Measurements from ENCODE around the gene OR2T2.
"Not testable (repeated sequence)": the region's sequence is repeated elsewhere in the genome, so short reads cannot be mapped to it uniquely, and the experiment has no call there.

DNA sequence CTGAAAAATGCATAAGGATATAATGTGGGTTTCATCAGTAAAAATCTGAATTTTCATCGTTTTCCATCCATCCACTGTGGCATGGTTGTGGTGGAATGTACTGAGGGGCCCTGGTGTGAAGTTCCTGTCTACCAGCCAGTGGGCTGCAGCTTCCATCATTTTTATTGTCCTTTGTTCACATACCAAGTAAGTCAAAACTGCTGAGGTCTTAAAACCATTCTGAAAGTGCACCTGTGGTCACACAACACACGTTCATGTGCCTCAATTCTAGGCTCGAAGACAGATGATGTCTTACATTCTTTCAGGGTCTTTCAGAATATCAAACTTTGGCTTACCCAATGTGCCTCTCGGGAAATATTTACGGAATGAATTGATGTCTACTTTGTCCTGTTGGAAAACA, 6.2 kb upstream of the OR2T2 start:
- not testable (repeated sequence) for TF ChIP-seq SIN3A (conservative IDR thresholded peaks at IDR 0.05 in 1 of 2, IDR thresholded peaks at IDR 0.05 in 1 of 2; ENCODE audit: low read depth in 1 of 2, low read length in 2 of 2); GABPA (IDR thresholded peaks at IDR 0.05; ENCODE audit: borderline replicate concordance, insufficient read depth, low read length); EGR1 (IDR thresholded peaks at IDR 0.05; ENCODE audit: borderline replicate concordance, low read depth, low read length); TBP (IDR thresholded peaks at IDR 0.05; ENCODE audit: low read depth, low read length); ZNF274 (IDR thresholded peaks at IDR 0.05; ENCODE audit: borderline replicate concordance, extremely low read depth, low read length); POLR2A (IDR thresholded peaks at IDR 0.05; ENCODE audit: control extremely low read depth in 1 of 2, low read depth in 2 of 2, low read length in 2 of 2); YY1 (IDR thresholded peaks at IDR 0.05; ENCODE audit: low read depth, low read length); TCF12 (IDR thresholded peaks at IDR 0.05; ENCODE audit: low read depth, low read length); RAD21 (IDR thresholded peaks at IDR 0.05 in 1 of 2, conservative IDR thresholded peaks at IDR 0.05 in 1 of 2; ENCODE audit: low read depth in 2 of 2, low read length in 2 of 2); RFX5 (IDR thresholded peaks at IDR 0.05; ENCODE audit: borderline replicate concordance, low read depth, low read length)
- TF ChIP-seq, protein P1, sequence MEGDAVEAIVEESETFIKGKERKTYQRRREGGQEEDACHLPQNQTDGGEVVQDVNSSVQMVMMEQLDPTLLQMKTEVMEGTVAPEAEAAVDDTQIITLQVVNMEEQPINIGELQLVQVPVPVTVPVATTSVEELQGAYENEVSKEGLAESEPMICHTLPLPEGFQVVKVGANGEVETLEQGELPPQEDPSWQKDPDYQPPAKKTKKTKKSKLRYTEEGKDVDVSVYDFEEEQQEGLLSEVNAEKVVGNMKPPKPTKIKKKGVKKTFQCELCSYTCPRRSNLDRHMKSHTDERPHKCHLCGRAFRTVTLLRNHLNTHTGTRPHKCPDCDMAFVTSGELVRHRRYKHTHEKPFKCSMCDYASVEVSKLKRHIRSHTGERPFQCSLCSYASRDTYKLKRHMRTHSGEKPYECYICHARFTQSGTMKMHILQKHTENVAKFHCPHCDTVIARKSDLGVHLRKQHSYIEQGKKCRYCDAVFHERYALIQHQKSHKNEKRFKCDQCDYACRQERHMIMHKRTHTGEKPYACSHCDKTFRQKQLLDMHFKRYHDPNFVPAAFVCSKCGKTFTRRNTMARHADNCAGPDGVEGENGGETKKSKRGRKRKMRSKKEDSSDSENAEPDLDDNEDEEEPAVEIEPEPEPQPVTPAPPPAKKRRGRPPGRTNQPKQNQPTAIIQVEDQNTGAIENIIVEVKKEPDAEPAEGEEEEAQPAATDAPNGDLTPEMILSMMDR (IDR thresholded peaks at IDR 0.05; ENCODE audit: control extremely low read depth in 1 of 3, insufficient read depth in 1 of 3, low read depth in 1 of 3, low read length in 3 of 3), result not testable (repeated sequence)
- TF ChIP-seq, protein P2, sequence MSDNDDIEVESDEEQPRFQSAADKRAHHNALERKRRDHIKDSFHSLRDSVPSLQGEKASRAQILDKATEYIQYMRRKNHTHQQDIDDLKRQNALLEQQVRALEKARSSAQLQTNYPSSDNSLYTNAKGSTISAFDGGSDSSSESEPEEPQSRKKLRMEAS (IDR thresholded peaks at IDR 0.05), result not testable (repeated sequence)
- TF ChIP-seq, protein P3, sequence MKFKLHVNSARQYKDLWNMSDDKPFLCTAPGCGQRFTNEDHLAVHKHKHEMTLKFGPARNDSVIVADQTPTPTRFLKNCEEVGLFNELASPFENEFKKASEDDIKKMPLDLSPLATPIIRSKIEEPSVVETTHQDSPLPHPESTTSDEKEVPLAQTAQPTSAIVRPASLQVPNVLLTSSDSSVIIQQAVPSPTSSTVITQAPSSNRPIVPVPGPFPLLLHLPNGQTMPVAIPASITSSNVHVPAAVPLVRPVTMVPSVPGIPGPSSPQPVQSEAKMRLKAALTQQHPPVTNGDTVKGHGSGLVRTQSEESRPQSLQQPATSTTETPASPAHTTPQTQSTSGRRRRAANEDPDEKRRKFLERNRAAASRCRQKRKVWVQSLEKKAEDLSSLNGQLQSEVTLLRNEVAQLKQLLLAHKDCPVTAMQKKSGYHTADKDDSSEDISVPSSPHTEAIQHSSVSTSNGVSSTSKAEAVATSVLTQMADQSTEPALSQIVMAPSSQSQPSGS (IDR thresholded peaks at IDR 0.05; ENCODE audit: low read length), result not testable (repeated sequence)

Measured in H1 (cell line).